GM21367 (cell line): ENCODE data around the gene OLIG2.

Source experiments
- ATAC-seq: cut with Tn5 transposase; IDR thresholded peaks from one replicate; pipeline ENCODE4 v1.9.1; 2021; ENCODE audit not compliant: unreplicated experiment

OLIG2 gene

GRCh38 chr21:33063907-33064622 is 38.3 kb downstream of the OLIG2 start:
- ATAC-seq = no peak

DNA sequence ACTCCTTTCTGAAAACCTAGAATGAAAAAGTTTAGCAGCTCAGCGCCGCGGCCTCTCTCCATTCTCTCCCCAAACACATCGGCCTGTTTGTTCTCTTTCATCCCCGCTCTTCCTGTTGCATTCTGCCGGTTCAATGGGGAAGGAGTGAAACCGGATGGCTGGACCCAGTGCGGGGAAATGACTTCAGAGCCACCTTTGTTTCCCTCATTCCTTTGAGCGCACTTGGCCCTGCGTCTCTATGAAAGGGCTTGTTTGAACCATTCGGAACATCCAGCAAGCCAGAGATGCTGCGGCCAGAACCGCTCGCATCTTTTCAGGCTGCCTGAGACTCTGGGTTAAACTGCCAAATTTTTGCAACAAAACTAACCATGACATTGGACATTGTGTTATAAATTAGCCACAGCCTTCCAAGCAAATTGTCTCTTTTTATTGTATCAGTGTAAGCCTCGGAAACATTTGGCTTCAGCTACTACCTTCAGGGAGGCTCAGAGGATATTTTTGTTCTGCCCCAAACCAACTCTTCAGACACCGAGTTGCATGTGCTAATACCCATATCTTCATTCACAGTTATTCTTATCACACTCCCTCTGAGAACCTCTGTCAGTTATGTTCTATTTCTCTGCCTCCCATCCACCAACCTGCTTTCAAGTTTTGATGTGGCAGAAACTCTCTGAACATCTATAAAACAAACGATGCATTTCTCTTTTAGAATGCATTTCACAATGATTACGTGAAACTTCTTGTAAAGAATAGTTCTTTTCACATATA is 39.1 kb downstream of the OLIG2 start:
- ATAC-seq = no peak

DNA sequence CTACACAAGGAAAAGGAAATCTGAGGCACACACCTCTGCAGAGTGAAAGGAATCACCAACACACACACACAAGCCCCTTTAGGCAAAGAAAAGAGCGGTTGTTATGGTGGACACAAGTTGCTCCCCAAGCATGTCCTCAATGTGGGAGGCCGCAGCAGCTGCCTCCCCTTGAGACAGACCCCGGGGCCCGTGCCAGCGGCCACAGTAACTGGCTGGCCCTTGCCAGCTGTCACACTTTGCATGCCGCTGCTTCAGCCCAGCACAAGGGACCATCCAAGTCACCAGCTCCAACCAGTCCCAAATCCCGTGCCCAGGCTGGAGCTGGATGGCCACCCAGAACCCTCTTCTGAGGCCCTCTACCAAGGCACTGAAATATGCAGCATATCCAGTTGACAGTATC is 41.3 kb downstream of the OLIG2 start:
- ATAC-seq = no peak

- ATAC-seq = no peak
These were observed 41.7 kb downstream of the OLIG2 start for GRCh38 chr21:33067457-33067856.

DNA sequence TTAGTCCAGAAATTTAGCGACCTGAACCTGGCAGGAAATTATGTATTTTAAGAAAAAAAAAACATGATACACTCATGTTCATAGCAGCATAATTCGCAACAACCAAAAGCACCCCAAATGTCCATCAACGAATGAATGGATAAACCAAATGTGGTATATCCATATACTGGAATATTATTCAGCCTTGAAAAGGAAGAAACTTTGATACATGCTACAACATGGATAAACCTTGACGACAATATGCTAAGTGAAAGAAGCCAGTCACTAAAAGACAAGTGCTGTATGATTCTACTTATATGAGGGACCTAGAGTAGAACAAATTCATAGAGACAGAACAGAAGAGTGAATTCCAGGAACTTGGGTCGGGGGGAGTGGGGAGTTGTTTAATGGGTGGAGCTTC is 43.5 kb downstream of the OLIG2 start:
- ATAC-seq = no peak

- ATAC-seq = no peak
These were observed 43.9 kb downstream of the OLIG2 start for GRCh38 chr21:33069645-33069993.

DNA sequence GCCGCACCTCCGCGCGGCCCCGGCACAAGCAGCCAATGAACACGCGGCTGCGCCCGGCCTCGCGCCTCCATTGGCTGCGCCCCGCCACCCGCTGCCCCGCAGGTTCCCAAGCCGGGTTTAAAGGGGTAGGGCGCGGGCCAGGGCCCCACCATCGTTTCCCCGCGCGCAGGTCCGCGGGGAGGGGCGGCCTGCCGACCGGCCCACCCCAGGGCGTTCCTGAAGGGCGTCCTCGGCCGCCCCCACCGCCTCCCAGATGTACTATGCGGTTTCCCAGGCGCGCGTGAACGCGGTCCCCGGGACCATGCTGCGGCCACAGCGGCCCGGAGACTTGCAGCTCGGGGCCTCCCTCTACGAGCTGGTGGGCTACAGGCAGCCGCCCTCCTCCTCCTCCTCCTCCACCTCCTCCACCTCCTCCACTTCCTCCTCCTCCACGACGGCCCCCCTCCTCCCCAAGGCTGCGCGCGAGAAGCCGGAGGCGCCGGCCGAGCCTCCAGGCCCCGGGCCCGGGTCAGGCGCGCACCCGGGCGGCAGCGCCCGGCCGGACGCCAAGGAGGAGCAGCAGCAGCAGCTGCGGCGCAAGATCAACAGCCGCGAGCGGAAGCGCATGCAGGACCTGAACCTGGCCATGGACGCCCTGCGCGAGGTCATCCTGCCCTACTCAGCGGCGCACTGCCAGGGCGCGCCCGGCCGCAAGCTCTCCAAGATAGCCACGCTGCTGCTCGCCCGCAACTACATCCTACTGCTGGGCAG is 44.4 kb downstream of the OLIG2 start, which contains the start of gene OLIG1:
Gene OLIG1 (plus strand): TSS at position 148 of the 750 bp plus-strand sequence. CDS start 106 bp downstream, at position 254.
- no peak for ATAC-seq

DNA sequence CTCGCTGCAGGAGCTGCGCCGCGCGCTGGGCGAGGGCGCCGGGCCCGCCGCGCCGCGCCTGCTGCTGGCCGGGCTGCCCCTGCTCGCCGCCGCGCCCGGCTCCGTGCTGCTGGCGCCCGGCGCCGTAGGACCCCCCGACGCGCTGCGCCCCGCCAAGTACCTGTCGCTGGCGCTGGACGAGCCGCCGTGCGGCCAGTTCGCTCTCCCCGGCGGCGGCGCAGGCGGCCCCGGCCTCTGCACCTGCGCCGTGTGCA is 44.9 kb downstream of the OLIG2 start:
- no peak for ATAC-seq

- ATAC-seq = no peak
These were observed 45.4 kb downstream of the OLIG2 start for GRCh38 chr21:33070998-33071769.

GRCh38 chr21:33071770-33072306 is 46.1 kb downstream of the OLIG2 start:
- ATAC-seq = no peak

GRCh38 chr21:33073636-33074035 is 47.9 kb downstream of the OLIG2 start:
- no peak for ATAC-seq

DNA sequence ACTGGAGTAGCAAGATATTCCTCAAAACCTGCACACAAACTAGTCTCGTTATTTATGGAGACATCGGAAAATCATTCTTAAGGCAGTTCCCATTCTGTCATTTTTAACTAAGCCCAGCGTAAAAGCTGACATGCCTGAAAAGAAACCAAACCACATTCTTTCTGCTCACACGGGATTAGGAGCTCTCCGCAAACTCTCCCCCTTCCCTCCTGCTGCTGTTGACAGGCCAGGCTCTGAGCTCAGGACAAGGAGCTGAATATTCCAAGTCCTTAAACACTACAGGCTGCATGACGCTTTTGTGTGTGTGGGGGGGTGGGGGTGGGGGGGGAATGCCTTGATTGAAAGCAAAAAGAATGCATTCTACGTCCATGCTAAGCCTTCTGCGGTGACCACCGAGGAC is 49.4 kb downstream of the OLIG2 start:
- no peak for ATAC-seq

- no peak for ATAC-seq
These were observed 50.0 kb downstream of the OLIG2 start for GRCh38 chr21:33075596-33076195.

DNA sequence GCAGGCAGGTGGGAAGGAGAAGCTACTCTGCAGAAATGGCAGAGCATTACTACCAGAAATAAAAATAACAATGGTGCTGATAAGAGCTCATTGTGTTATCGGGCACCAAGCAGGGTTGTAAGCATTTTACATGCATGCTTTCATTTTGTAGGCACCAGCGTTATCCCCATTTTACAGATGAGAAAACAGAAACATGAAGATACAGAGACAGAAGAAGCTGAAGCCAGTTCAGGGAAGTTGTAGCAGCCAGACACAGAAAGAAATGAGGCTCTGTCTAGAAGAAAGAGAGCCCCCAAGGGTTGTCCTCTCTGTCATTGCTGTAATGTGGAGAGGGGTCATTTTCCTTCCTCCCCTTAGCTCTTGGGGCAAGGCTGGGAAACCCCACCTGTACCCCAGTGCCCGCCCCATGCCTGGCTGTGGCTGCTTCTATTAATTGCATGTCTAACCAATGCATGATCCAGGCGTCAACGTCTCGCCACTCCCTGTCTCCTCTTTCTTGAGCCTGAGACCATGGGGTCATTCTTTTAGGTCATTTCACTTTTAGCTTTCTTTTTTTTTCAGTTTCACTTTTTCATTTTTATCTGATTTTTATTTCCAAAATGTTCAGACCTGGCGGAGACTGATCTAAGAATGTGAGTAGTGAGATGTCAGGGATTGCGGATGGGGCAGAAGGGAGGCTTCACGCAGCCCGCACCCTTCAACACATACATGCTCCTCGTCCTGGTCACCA is 51.0 kb downstream of the OLIG2 start:
- no peak for ATAC-seq
